ENCODE measurements around the gene PAX1. TPM values are rescaled to one million over a fixed set of nuclear protein-coding genes. Genes with fewer than 3 reads are reported as not detected.

Gene PAX1
- total RNA-seq, 4 donors from 2014 or later = not detected

DNA sequence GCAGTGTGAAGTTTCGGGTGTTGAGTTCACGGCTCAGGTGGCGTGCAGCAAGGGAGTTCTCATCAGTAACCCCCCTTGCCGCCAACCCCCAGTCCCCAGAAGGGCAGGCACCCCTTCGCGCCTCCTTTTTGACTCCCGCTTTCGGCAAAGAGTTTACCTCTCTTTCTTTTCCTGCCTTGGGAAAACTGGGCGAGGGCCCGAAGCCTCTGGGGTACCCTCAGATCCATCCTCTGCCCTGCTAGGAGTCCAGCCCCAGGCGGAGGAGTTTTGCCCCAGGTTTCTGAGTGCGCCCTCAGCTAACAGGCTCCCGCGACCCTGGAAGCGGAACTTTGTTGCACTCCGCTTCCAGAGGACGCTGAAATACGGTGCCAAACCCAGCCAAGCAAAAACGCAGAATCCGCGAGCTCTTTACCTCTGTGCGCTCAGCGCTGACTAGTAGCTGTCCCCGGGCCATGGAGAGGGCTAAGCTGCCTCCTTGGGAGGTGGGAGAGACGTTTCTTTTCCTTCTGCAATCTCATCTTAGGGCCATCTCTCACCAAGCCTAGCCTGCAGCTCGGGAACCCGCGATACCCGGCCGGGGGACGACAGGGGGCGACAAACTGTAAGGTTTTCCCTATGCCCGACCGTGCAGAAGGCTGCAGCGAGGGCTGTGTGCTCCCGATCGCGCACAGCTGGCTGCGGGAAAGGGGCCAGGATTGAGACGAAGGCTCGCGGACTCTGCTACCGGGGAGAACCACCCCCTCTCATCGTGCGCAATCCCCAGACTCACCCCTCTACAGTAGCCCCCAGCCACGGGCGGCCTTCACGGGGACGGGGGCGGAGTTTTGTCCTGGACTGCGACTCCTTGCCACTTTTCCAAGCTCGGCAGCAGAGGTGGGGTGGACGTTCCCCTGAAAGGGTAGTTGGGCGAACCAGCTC is 2.7 kb upstream of the PAX1 start:
- DNase-seq = peak in 1 of 2 donors; percentile 51
- Histone ChIP-seq H3K36me3 (no peaks in the 10 kb centered on the region), H3K27ac (no peak overlapping the region), H3K9me3 (no peaks in the 10 kb centered on the region), H3K4me1 (no peaks in the 10 kb centered on the region), H3K27me3 (peaks cover 0 to 32% of the 10 kb centered on the region in 2 donors), H3K4me3 (peak overlapping the region in 1 of 2 donors; percentile 15)
- intact Hi-C loops (cut with DNase I; ENCODE audit: low total_unique reads) = no loop called here
- TF ChIP-seq, protein P1, sequence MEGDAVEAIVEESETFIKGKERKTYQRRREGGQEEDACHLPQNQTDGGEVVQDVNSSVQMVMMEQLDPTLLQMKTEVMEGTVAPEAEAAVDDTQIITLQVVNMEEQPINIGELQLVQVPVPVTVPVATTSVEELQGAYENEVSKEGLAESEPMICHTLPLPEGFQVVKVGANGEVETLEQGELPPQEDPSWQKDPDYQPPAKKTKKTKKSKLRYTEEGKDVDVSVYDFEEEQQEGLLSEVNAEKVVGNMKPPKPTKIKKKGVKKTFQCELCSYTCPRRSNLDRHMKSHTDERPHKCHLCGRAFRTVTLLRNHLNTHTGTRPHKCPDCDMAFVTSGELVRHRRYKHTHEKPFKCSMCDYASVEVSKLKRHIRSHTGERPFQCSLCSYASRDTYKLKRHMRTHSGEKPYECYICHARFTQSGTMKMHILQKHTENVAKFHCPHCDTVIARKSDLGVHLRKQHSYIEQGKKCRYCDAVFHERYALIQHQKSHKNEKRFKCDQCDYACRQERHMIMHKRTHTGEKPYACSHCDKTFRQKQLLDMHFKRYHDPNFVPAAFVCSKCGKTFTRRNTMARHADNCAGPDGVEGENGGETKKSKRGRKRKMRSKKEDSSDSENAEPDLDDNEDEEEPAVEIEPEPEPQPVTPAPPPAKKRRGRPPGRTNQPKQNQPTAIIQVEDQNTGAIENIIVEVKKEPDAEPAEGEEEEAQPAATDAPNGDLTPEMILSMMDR (IDR thresholded peaks at IDR 0.05) = peak; percentile 22 to 47 (median 27)
- no peak for TF ChIP-seq POLR2A (IDR thresholded peaks at IDR 0.05)

DNA sequence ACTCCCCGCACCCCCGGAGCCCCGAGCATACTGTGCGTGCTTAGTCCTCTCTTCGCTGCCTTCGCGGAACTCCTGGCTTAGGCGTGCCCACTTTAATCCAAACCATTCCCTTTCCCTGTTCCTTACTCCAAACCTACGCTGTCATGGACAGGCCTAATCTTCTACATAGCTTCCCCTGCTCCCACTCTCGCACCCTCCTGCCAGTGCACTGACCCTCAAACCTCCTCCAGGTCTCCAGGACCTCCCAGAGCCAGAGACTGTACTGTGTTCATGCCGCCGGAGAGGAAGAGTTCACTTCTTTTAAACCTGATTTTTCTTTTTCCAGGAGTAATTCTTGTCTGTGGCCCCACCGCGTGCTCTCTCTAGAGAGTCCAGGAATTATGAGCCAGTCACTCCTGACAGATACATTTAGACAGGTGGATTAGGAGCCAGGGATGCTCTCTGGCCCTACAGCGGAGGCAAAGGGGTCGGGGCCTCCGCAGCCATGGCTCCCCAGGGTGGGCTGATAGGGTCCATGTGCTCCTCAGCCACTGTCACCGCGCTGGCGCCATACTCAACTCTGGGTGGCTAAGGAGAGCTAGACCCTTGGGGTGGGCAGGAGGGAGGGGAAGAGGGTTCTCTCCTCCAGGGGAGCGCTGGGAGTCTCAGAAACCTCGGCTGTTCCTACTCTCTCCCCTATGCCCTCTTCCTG is 1.6 kb upstream of the PAX1 start:
- Histone ChIP-seq H3K27me3 (peaks cover 0 to 29% of the 10 kb centered on the region in 2 donors), H3K4me3 (no peak overlapping the region), H3K4me1 (no peaks in the 10 kb centered on the region), H3K27ac (no peak overlapping the region), H3K36me3 (no peaks in the 10 kb centered on the region), H3K9me3 (no peaks in the 10 kb centered on the region)
- DNase-seq = no peak
- intact Hi-C loops (cut with DNase I; ENCODE audit: low total_unique reads) = no loop called here
- TF ChIP-seq POLR2A (IDR thresholded peaks at IDR 0.05) = no peak
- TF ChIP-seq, protein P1 (IDR thresholded peaks at IDR 0.05) = no peak

DNA sequence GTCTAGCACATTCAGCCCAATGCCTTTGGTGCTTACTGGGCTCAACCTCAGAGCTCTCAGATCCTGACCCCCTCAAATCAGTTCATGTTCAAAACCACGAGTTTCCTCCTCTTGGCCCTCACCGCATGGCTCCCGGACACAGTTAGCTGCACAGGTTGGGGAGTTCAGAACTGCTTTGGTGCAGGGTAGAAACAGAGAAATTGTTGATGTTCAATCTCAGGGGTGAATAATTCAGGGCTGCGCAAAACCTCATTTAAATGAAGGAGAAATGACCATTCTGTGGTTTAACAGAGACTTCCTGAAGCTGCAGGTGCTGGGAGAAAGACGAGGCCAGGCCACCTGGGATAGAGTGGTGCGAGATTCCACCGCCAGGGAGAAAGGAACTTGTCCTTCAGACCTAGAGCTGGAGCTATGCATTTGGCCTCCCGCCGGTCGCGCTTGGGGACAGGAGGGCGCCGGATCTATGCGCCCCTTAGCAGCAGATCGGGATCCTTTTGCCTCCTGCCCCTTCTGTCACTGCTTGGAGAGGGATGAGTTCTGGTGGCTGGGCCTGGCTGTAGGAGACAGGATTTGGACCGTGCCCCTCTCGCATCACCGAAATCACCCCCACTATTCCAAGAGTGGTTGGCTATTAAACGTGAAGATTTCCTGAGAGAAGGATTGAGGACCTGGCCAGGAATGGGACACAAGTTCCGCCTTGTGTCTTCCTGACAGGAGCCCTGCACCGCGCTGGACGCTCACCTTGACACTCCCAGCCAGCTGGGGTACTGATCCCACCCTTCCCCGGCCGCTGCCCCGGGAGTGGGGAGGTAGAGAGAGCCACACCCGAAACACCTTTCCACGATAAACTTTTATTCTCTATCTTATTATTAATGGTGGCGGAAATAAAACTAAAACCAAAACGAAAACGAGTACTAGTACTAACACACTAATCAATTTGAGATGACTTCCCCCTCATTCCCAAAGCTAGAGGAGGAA is 767 bp upstream of the PAX1 start:
- H3K27ac ChIP-seq = no peak overlapping the region
- peaks cover 0 to 3% of the 10 kb centered on the region in 2 donors for H3K4me1 ChIP-seq
- intact Hi-C loops (cut with DNase I; ENCODE audit: low total_unique reads) = no loop called here
- H3K36me3 ChIP-seq = no peaks in the 10 kb centered on the region
- peaks cover 0 to 27% of the 10 kb centered on the region in 2 donors for H3K27me3 ChIP-seq
- no peak for DNase-seq
- TF ChIP-seq, protein P1 (IDR thresholded peaks at IDR 0.05) = no peak
- H3K4me3 ChIP-seq = no peak overlapping the region
- no peaks in the 10 kb centered on the region for H3K9me3 ChIP-seq

DNA sequence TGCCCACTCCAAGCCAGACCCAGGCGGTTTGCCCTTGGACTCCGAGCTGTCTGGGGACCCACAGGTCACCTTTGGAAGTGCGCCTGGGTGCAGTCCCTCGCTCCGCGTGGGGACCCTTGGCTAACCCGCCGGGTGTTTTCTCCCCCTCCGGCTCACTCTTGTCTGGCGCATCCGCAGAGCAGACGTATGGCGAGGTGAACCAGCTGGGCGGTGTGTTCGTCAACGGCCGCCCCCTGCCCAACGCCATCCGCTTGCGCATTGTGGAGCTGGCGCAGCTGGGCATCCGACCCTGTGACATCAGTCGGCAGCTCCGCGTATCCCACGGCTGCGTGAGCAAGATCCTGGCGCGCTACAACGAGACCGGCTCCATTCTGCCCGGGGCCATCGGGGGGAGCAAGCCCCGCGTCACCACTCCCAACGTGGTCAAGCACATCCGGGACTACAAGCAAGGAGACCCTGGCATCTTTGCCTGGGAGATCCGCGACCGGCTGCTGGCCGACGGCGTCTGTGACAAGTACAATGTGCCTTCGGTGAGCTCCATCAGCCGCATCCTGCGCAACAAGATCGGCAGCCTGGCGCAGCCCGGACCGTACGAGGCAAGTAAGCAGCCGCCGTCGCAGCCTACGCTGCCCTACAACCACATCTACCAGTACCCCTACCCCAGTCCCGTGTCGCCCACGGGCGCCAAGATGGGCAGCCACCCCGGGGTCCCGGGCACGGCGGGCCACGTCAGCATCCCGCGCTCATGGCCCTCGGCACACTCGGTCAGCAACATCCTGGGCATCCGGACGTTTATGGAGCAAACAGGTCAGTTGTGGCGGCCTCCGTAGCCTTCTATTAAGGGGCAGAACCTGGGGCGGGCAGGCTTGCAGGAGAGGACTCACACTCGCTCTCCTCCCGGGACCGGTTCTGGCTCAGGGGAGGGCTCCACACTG is 1.1 kb downstream of the PAX1 start:
- peaks cover 0 to 35% of the 10 kb centered on the region in 2 donors for H3K27me3 ChIP-seq
- intact Hi-C loops (cut with DNase I; ENCODE audit: low total_unique reads) = no loop called here

More for the DNA sequence above, 1.1 kb downstream of the PAX1 start:
- H3K9me3 ChIP-seq = no peaks in the 10 kb centered on the region
- DNase-seq = no peak
- TF ChIP-seq, protein P1 (IDR thresholded peaks at IDR 0.05) = no peak
- H3K27ac ChIP-seq = no peak overlapping the region
- H3K36me3 ChIP-seq = no peaks in the 10 kb centered on the region
- H3K4me3 ChIP-seq = no peak overlapping the region
- peaks cover 0 to 3% of the 10 kb centered on the region in 2 donors for H3K4me1 ChIP-seq

Data from uterus (tissue), 4 donors.